ENCODE results near the gene SDHAF3. TPM values are rescaled to one million over a fixed set of nuclear protein-coding genes. Genes with fewer than 3 reads are reported as not detected.

Gene SDHAF3
- total and polyA plus RNA-seq, 9 donors, result 5.1 to 13.1 (median 9.1) TPM

DNA sequence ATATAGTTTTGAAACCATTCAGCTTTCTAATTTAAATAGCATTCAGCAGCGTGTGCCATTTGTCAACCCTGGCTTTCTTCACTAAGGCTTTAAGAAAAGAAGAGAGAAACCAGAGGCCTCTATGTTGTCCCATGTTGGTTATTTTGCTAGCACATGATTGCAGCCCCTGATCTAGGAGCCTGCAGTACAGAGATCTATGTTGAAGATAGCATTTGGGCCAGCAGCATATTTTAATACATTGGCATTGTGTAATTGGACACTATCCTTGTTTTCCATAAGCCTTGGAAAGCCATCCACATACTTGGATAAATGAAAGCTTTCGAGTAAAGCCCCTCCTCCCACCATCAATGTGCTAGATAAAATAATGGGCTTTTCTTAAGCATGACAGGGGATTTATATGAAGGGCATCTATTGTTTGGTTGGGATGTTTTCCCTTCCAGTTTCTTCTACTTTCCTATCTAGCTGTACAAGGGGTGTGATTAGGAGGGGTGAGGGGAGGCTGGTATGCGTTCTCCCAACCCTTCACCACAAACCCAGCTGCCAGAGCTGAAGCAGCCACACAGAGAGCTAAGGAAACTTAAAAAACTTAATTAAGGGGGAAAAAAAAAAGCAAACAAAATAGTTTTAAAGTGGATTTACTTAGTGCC is 23.1 kb upstream of the SDHAF3 start:
- Histone ChIP-seq H3K27ac (no peak overlapping the region), H3K9me3 (no peaks in the 10 kb centered on the region), H3K4me1 (ENCODE audit: insufficient read depth) (no peaks in the 10 kb centered on the region), H3K27me3 (no peaks in the 10 kb centered on the region), H3K36me3 (no peaks in the 10 kb centered on the region), H3K4me3 (no peak overlapping the region)
- TF ChIP-seq, protein P1, sequence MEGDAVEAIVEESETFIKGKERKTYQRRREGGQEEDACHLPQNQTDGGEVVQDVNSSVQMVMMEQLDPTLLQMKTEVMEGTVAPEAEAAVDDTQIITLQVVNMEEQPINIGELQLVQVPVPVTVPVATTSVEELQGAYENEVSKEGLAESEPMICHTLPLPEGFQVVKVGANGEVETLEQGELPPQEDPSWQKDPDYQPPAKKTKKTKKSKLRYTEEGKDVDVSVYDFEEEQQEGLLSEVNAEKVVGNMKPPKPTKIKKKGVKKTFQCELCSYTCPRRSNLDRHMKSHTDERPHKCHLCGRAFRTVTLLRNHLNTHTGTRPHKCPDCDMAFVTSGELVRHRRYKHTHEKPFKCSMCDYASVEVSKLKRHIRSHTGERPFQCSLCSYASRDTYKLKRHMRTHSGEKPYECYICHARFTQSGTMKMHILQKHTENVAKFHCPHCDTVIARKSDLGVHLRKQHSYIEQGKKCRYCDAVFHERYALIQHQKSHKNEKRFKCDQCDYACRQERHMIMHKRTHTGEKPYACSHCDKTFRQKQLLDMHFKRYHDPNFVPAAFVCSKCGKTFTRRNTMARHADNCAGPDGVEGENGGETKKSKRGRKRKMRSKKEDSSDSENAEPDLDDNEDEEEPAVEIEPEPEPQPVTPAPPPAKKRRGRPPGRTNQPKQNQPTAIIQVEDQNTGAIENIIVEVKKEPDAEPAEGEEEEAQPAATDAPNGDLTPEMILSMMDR (IDR thresholded peaks at IDR 0.05), result no peak
- TF ChIP-seq EP300 (IDR thresholded peaks at IDR 0.05) (no peak), POLR2A (IDR thresholded peaks at IDR 0.05) (no peak)
- no peak for DNase-seq
- intact Hi-C loops (cut with DNase I), result no loop called here
- 35 to 44% (median 39%) methylated on average over 3 of the region's 3 CpGs for WGBS, 3 donors

DNA sequence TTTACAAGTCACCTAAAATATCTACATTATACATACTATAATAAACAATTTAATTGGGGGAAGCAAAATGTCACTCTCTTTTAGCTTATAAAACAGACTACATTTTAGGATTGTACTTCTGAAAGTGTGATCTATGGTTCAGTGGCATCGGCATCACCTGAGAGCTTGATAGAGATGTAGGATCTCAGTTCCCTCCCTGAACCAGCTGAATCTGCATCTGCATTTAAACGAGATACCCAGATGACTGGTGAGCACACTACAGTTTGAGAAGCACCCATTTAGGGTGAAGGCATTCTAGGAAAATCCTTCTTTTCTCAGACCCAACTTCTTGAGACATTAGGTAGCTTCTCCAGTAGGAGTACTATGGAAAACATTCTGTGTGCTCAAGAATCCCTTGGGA is 21.5 kb upstream of the SDHAF3 start:
- H3K27me3 ChIP-seq, result no peaks in the 10 kb centered on the region
- no peaks in the 10 kb centered on the region for H3K9me3 ChIP-seq
- no peak for TF ChIP-seq POLR2A (IDR thresholded peaks at IDR 0.05)
- TF ChIP-seq, protein P1 (IDR thresholded peaks at IDR 0.05), result no peak
- no peak for TF ChIP-seq EP300 (IDR thresholded peaks at IDR 0.05)
- intact Hi-C loops (cut with DNase I), result no loop called here
- no peaks in the 10 kb centered on the region for H3K4me1 ChIP-seq (ENCODE audit: insufficient read depth)
- H3K27ac ChIP-seq, result no peak overlapping the region
- no peak for DNase-seq
- 80 to 91% (median 81%) methylated on average over 2 of the region's 2 CpGs for WGBS, 3 donors
- H3K36me3 ChIP-seq, result no peaks in the 10 kb centered on the region
- H3K4me3 ChIP-seq, result no peak overlapping the region

DNA sequence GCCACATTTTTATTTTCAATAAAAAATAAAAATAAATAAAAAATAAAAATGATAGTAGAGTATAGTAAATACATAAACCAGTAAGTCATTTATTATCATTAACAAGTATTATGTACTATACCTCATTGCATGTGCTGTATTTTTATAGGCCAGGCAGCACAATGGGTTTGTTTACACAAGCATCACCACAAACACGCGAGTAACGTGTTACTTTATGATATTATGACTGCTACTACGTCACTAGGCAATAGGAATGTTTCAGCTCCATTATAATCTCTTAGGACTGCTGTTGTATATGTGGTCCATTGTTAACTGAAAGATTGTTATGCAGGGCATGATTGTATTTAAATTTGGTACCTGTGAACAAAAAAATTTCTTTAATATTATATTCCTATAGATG is 20.8 kb upstream of the SDHAF3 start:
- Histone ChIP-seq H3K4me1 (ENCODE audit: insufficient read depth) (no peaks in the 10 kb centered on the region), H3K36me3 (no peaks in the 10 kb centered on the region), H3K4me3 (no peak overlapping the region), H3K27ac (no peak overlapping the region), H3K9me3 (no peaks in the 10 kb centered on the region), H3K27me3 (no peaks in the 10 kb centered on the region)
- intact Hi-C loops (cut with DNase I), result no loop called here
- TF ChIP-seq EP300 (IDR thresholded peaks at IDR 0.05) (no peak), POLR2A (IDR thresholded peaks at IDR 0.05) (no peak)
- TF ChIP-seq, protein P1 (IDR thresholded peaks at IDR 0.05), result no peak
- DNase-seq, result no peak
- WGBS, 3 donors, result 69 to 83% (median 75%) methylated on average over 4 of the region's 4 CpGs

DNA sequence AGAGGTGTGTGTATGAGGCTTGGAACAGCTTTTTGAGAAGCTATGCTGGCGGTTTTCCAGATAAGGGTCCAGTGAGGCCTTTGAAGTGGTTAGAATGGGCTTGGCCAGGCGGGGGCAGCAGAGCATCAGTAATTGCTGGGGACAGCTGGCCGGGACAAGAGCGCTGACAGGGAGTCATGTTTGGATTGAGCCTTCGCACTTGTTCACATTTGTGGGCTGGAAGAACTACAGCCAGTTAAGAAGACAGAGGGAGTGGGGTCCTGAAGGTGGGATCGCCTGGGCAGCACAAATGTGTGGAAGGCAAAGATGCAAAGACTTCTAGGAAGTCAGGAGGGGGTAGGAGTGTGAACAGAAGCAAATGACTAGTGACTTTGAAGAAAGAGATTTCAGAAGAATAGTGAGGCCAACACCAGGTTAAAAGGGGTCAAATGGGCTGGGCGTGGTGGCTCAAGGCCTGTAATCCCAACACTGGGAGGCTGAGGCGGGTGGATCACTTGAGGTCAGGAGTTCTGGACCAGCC is 12.7 kb upstream of the SDHAF3 start:
- no peaks in the 10 kb centered on the region for H3K36me3 ChIP-seq
- H3K9me3 ChIP-seq, result no peaks in the 10 kb centered on the region
- TF ChIP-seq, protein P1 (IDR thresholded peaks at IDR 0.05), result peak; percentile 31 to 57 (median 40)
- no peak for TF ChIP-seq EP300 (IDR thresholded peaks at IDR 0.05)
- peak; percentile 61 to 84 (median 77) for DNase-seq
- H3K4me1 ChIP-seq (ENCODE audit: insufficient read depth), result no peaks in the 10 kb centered on the region
- WGBS, 3 donors, result 12 to 17% (median 13%) methylated on average over 8 of the region's 8 CpGs
- no peaks in the 10 kb centered on the region for H3K27me3 ChIP-seq
- intact Hi-C loops (cut with DNase I), result loop anchor here in 1 of 4 donors (10.0 kb wide), 1 partner anchor 80 kb away; no protein-coding TSS in a partner anchor
- H3K27ac ChIP-seq, result no peak overlapping the region
- no peak overlapping the region for H3K4me3 ChIP-seq

Measured in ovary (tissue), 9 donors.